ENCODE measurements around the gene KNSTRN. TPM values are rescaled to one million over a fixed set of nuclear protein-coding genes. Genes with fewer than 3 reads are reported as not detected.

Gene KNSTRN
- total RNA-seq, 4 donors from 2014 or later = 3.3 to 7.1 (median 4.2) TPM

GRCh38 chr15:40436892-40437751 lies 54.6 kb downstream of the KNSTRN start:
- H3K4me1 ChIP-seq = peaks cover 0 to 46% (median 25%) of the 10 kb centered on the region in 4 donors
- TF ChIP-seq EP300 (IDR thresholded peaks at IDR 0.05) (no peak), POLR2A (IDR thresholded peaks at IDR 0.05) (no peak), CTCF (IDR thresholded peaks at IDR 0.05) (no peak)
- no peak for DNase-seq (ENCODE audit: low spot score in 2 of 2)
- no peak overlapping the region for H3K27ac ChIP-seq
- H3K36me3 ChIP-seq = peaks cover 0 to 5% (median 0%) of the 10 kb centered on the region in 3 donors
- WGBS, 2 donors = 7 to 8% methylated on average over 15 to 17 of the region's 17 CpGs
- H3K4me3 ChIP-seq = peak overlapping the region in 3 of 4 donors; percentile 28 to 41 (median 39)
- no peaks in the 10 kb centered on the region for H3K9me3 ChIP-seq
- peaks cover 0 to 27% of the 10 kb centered on the region in 2 donors for H3K27me3 ChIP-seq

GRCh38 chr15:40437752-40438687 lies 55.5 kb downstream of the KNSTRN start:
- 40 to 44% methylated on average over 18 to 21 of the region's 21 CpGs for WGBS, 2 donors
- Histone ChIP-seq H3K27me3 (peaks cover 0 to 27% of the 10 kb centered on the region in 2 donors), H3K9me3 (no peaks in the 10 kb centered on the region), H3K36me3 (no peaks in the 10 kb centered on the region), H3K4me1 (peaks cover 0 to 55% (median 29%) of the 10 kb centered on the region in 4 donors), H3K27ac (no peak overlapping the region), H3K4me3 (no peak overlapping the region)
- TF ChIP-seq POLR2A (IDR thresholded peaks at IDR 0.05) (no peak), EP300 (IDR thresholded peaks at IDR 0.05) (no peak), CTCF (IDR thresholded peaks at IDR 0.05) (no peak)
- no peak for DNase-seq (ENCODE audit: low spot score in 2 of 2)

- DNase-seq (ENCODE audit: low spot score in 2 of 2) = no peak
- Histone ChIP-seq H3K27me3 (peaks cover 0 to 27% of the 10 kb centered on the region in 2 donors), H3K4me3 (no peak overlapping the region), H3K9me3 (no peaks in the 10 kb centered on the region), H3K27ac (no peak overlapping the region), H3K4me1 (peaks cover 0 to 62% (median 33%) of the 10 kb centered on the region in 4 donors), H3K36me3 (no peaks in the 10 kb centered on the region)
- WGBS, 2 donors = 71% methylated on average over 12 of the region's 12 CpGs
- no peak for TF ChIP-seq EP300 (IDR thresholded peaks at IDR 0.05)
- no peak for TF ChIP-seq POLR2A (IDR thresholded peaks at IDR 0.05)
- TF ChIP-seq CTCF (IDR thresholded peaks at IDR 0.05) = no peak
Observed at GRCh38 chr15:40438712-40439111, 56.2 kb downstream of the KNSTRN start.

- TF ChIP-seq CTCF (IDR thresholded peaks at IDR 0.05) (no peak), EP300 (IDR thresholded peaks at IDR 0.05) (no peak), POLR2A (IDR thresholded peaks at IDR 0.05) (no peak)
- H3K27ac ChIP-seq = peak overlapping the region in 1 of 4 donors; percentile 88
- no peak for DNase-seq (ENCODE audit: low spot score in 2 of 2)
- no peaks in the 10 kb centered on the region for H3K36me3 ChIP-seq
- peaks cover 0 to 27% of the 10 kb centered on the region in 2 donors for H3K27me3 ChIP-seq
- H3K4me1 ChIP-seq = peaks cover 0 to 68% (median 34%) of the 10 kb centered on the region in 4 donors
- WGBS, 2 donors = 11 to 20% methylated on average over 15 of the region's 15 CpGs
- H3K4me3 ChIP-seq = peak overlapping the region; percentile 50 to 99 (median 96)
- no peaks in the 10 kb centered on the region for H3K9me3 ChIP-seq
Observed at GRCh38 chr15:40439461-40439959, 57.0 kb downstream of the KNSTRN start.
